Measurements from ENCODE around the gene DCLK2. TPM values are rescaled to one million over a fixed set of nuclear protein-coding genes. Genes with fewer than 3 reads are reported as not detected.
A peak's percentile ranks its signal among the peaks of the same experiment; 100 is the strongest.

Gene DCLK2
- total RNA-seq: 10 to 100 TPM in 1 of 6 donors, 1 to 10 TPM in 5; 2.1 to 16.8 (median 3.3) TPM

DNA sequence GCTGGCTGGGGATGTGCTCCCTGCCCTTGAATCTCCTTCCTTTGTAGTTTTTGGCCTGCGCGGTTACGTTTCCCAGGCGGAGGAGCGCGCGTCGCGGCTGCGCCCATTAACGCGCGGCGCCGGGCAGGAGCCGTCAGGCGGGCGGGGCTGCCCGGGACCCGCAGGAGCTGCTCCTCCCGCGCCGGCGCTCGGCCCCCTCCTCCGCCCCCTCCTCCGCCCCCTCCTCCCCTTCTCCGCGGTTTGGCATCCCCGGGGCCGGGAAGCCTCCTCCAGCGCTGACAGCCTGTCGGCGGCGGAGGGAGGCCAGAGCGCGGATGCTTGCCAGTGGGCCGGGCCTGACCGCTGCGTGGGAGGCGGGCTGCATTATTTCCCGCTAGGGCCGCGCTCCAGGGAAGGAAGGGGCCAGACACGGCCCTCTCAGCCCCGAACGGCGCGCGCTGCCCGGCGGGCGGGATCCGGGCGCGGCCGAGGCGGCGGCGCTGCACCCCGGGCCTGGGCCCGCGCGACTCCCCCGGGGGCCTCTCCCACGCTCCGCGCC is at the start of gene DCLK2:
DCLK2 (plus strand) TSS at position 405 of the 538 bp plus-strand sequence. CDS start 583 bp downstream, outside the sequence.
- DNase-seq (peak; percentile 35 to 94), ATAC-seq (ENCODE audit: low FRiP score in 2 of 2) (peak; percentile 83 to 94)
- TF ChIP-seq POLR2A (IDR thresholded peaks at IDR 0.05): no peak
- peak in 1 of 2 donors; percentile 13 for TF ChIP-seq POLR2AphosphoS5 (IDR thresholded peaks at IDR 0.05)
- Histone ChIP-seq H3K4me1 (peaks cover 11 to 35% (median 16%) of the 10 kb centered on the region in 4 donors), H3K36me3 (no peaks in the 10 kb centered on the region), H3K27me3 (peaks cover 0 to 13% (median 0%) of the 10 kb centered on the region in 4 donors), H3K27ac (peak within 1 kb of the TSS; percentile 61 to 91 (median 84)), H3K9me3 (no peaks in the 10 kb centered on the region), H3K4me3 (peak within 1 kb of the TSS; percentile 29 to 81 (median 73))
- 1 to 4% methylated on average over 28 to 32 of the region's 68 CpGs for WGBS, 2 donors

DNA sequence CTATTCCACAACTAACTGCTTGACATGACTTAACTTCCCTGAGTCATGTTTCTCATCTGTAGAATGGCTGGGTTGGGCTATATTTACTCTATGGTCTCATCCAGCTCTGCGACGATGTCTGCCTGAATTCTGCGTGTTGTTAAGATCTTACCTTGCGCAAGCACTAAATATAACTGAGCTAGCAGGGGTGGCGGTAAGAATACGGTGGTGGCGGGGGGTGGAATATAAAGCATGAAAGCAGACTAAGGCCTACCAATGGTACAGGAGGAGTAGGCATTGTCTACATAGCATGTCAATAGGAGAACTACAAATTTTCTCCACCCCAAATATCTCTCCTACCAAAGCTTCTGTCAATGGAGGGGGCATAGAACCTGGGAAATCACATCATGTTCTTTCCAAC is 45.7 kb upstream of the DCLK2 start:
- H3K27me3 ChIP-seq: no peaks in the 10 kb centered on the region
- ATAC-seq (ENCODE audit: low FRiP score in 2 of 2) (no peak), DNase-seq (no peak)
- peaks cover 0 to 4% (median 2%) of the 10 kb centered on the region in 4 donors for H3K9me3 ChIP-seq
- H3K36me3 ChIP-seq: no peaks in the 10 kb centered on the region
- H3K4me1 ChIP-seq: no peaks in the 10 kb centered on the region
- H3K27ac ChIP-seq: no peak overlapping the region
- TF ChIP-seq, protein P1, sequence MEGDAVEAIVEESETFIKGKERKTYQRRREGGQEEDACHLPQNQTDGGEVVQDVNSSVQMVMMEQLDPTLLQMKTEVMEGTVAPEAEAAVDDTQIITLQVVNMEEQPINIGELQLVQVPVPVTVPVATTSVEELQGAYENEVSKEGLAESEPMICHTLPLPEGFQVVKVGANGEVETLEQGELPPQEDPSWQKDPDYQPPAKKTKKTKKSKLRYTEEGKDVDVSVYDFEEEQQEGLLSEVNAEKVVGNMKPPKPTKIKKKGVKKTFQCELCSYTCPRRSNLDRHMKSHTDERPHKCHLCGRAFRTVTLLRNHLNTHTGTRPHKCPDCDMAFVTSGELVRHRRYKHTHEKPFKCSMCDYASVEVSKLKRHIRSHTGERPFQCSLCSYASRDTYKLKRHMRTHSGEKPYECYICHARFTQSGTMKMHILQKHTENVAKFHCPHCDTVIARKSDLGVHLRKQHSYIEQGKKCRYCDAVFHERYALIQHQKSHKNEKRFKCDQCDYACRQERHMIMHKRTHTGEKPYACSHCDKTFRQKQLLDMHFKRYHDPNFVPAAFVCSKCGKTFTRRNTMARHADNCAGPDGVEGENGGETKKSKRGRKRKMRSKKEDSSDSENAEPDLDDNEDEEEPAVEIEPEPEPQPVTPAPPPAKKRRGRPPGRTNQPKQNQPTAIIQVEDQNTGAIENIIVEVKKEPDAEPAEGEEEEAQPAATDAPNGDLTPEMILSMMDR (IDR thresholded peaks at IDR 0.05): no peak
- no peak for TF ChIP-seq EP300 (IDR thresholded peaks at IDR 0.05)
- H3K4me3 ChIP-seq: no peak overlapping the region
- WGBS, 2 donors: 85 to 91% methylated on average over 7 of the region's 7 CpGs

DNA sequence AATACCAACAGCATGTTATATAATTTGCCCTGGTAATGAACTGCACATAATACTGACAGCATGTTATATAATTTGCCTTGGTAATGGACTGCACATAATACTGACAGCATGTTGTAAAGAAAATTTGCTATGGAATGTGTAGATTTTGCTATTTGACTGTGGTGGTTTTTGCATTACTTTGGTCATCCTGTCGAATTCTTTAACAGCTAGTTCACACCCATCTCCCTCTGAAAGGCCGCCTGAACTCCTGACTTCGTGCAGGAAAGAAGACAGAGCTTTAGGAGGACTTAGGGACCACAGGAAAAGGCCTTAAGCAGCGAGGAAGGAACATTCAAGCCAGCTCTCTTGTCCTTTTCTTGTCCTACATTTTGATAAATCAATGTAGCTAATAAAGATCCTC is 45.2 kb upstream of the DCLK2 start:
- H3K36me3 ChIP-seq: no peaks in the 10 kb centered on the region
- no peaks in the 10 kb centered on the region for H3K27me3 ChIP-seq
- no peaks in the 10 kb centered on the region for H3K9me3 ChIP-seq
- TF ChIP-seq, protein P1 (IDR thresholded peaks at IDR 0.05): no peak
- no peak for TF ChIP-seq POLR2AphosphoS5 (IDR thresholded peaks at IDR 0.05)
- TF ChIP-seq POLR2A (IDR thresholded peaks at IDR 0.05): no peak
- no peak for TF ChIP-seq EP300 (IDR thresholded peaks at IDR 0.05)
- H3K27ac ChIP-seq: no peak overlapping the region
- no peaks in the 10 kb centered on the region for H3K4me1 ChIP-seq
- no peak for DNase-seq
- no peak overlapping the region for H3K4me3 ChIP-seq
- WGBS, 2 donors: 72 to 74% methylated on average over 4 of the region's 4 CpGs
- no peak for ATAC-seq (ENCODE audit: low FRiP score in 2 of 2)

DNA sequence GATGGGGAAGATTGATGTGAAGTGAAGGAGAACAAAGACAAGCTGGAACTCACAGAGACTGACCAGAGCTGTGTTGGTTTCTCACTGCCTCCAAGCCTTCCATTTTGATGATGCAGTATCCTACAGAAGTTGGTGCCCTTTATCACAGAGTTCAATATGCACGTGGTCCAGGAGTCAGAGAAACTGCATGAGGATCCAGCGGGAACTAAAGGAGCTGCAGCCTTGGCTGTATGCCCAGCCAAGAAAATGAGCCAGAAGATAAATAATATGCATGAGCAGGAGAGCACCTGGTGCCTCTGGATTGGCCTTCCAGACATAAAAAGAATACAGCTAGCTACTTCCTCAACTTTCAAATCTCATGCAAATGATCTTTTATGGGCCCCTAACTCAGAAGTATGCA is 44.3 kb upstream of the DCLK2 start:
- TF ChIP-seq, protein P1 (IDR thresholded peaks at IDR 0.05): no peak
- no peak for TF ChIP-seq EP300 (IDR thresholded peaks at IDR 0.05)
- TF ChIP-seq POLR2A (IDR thresholded peaks at IDR 0.05): no peak
- TF ChIP-seq POLR2AphosphoS5 (IDR thresholded peaks at IDR 0.05): no peak
- no peak overlapping the region for H3K27ac ChIP-seq
- DNase-seq (no peak), ATAC-seq (ENCODE audit: low FRiP score in 2 of 2) (no peak)
- H3K36me3 ChIP-seq: no peaks in the 10 kb centered on the region
- WGBS, 2 donors: 27 to 42% methylated on average over 2 of the region's 2 CpGs
- H3K9me3 ChIP-seq: no peaks in the 10 kb centered on the region
- H3K27me3 ChIP-seq: no peaks in the 10 kb centered on the region
- H3K4me1 ChIP-seq: no peaks in the 10 kb centered on the region
- no peak overlapping the region for H3K4me3 ChIP-seq

DNA sequence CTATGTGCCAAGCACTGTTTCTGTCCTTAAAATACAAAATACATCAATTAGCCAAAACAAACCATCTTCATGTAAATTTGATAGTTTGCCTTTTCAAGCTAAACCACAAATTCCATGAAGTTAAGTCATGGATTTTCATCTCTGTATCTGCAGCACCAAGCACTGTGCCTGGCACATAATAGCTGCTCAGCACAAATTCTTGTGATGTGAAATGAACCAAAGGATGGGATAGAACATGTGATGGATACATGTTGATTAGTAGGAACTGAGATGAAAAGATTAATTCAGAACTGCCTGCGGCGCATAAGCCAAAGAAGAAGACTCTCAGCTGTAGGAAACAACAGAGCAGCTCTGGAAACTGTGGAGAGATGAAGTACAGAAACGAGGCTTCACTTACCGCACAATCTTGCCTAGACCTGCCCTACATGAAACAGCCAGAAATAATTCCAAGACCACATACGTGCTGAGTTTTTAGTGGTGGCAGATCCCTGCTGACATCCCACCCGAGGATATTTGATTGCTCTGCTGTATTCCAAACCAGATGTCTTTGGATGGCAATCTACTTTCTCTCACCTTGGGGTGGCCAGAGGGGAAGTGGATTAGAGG is 40.9 kb upstream of the DCLK2 start:
- Histone ChIP-seq H3K27ac (no peak overlapping the region), H3K4me3 (no peak overlapping the region), H3K27me3 (no peaks in the 10 kb centered on the region), H3K9me3 (no peaks in the 10 kb centered on the region), H3K4me1 (no peaks in the 10 kb centered on the region), H3K36me3 (no peaks in the 10 kb centered on the region)
- ATAC-seq (ENCODE audit: low FRiP score in 2 of 2) (no peak), DNase-seq (no peak)
- WGBS, 2 donors: 71 to 80% methylated on average over 6 of the region's 6 CpGs
- TF ChIP-seq POLR2AphosphoS5 (IDR thresholded peaks at IDR 0.05): no peak
- no peak for TF ChIP-seq EP300 (IDR thresholded peaks at IDR 0.05)
- TF ChIP-seq POLR2A (IDR thresholded peaks at IDR 0.05): no peak
- TF ChIP-seq, protein P1 (IDR thresholded peaks at IDR 0.05): no peak

All from upper lobe of left lung (tissue), 6 donors.